IMR-90 (cell line): ENCODE measurements around the gene HDAC9. TPM values are rescaled to one million over a fixed set of nuclear protein-coding genes. Genes with fewer than 3 reads are reported as not detected.

Experiments used
- ATAC-seq: fragments of 200-7000 bp; cut with Tn5 transposase; 2 replicates; pipeline ENCODE4 v1.9.1; 2020; ENCODE audit warnings: low read depth, mild to moderate bottlenecking, moderate library complexity
- BruUV-seq: library from RNA; stranded (reverse); fragments of 400-500 nt; replicated peaks from 2 replicates; lab custom pipeline; 2021; lab: Mats Ljungman, UMichigan
- CTCF ChIA-PET: fragments of 300-600 bp; formaldehyde crosslinking; extraction: SDS; loops from one replicate; lab custom pipeline; 2021; ENCODE audit warnings: antibody characterized with exemption; lab: Yijun Ruan, JAX
- POLR2A ChIA-PET: fragments of 300-600 bp; sonication (Branson Sonifier 250); formaldehyde crosslinking; loops from one replicate; lab custom pipeline; 2022; ENCODE audit warnings: antibody characterized with exemption; ENCODE audit not compliant: unreplicated experiment; lab: Charles Lee
- DNase-seq: peaks from one replicate; pipeline ENCODE4 v3.0.0; 2013
- H2AFZ ChIP-seq: replicated peaks from 2 replicates; pipeline ENCODE3; 2013; ENCODE audit warnings: low read length, mild to moderate bottlenecking; ENCODE audit not compliant: poor library complexity
- H2AK5ac ChIP-seq: 2 replicates; pipeline ENCODE4 v1.6.1; 2013; ENCODE audit warnings: low read depth, low read length, inconsistent platforms
- H2AK9ac ChIP-seq: replicated peaks from 2 replicates; pipeline ENCODE3; 2013; ENCODE audit warnings: mild to moderate bottlenecking, low read depth, low read length, moderate library complexity; ENCODE audit not compliant: poor library complexity
- H2BK120ac ChIP-seq: 2 replicates; pipeline ENCODE4 v1.6.1; 2013; ENCODE audit warnings: low read depth, low read length, inconsistent platforms
- H2BK15ac ChIP-seq: 3 replicates; pipeline ENCODE4 v1.6.1; 2013; ENCODE audit warnings: low read depth, low read length, inconsistent platforms
- H2BK20ac ChIP-seq: 2 replicates; pipeline ENCODE4 v1.6.1; 2013; ENCODE audit warnings: low read depth, mild to moderate bottlenecking, inconsistent platforms, low read length, moderate library complexity
- H2BK5ac ChIP-seq: 2 replicates; pipeline ENCODE4 v1.6.1; 2013; ENCODE audit warnings: mild to moderate bottlenecking, low read depth, low read length, inconsistent platforms; ENCODE audit not compliant: poor library complexity, severe bottlenecking
- H3K14ac ChIP-seq: replicated peaks from 2 replicates; pipeline ENCODE4 v1.6.1; 2013; ENCODE audit warnings: low read depth, low read length, inconsistent platforms
- H3K18ac ChIP-seq: 2 replicates; pipeline ENCODE4 v1.6.1; 2013; ENCODE audit warnings: low read depth, low read length, control low read depth
- H3K23ac ChIP-seq: 2 replicates; pipeline ENCODE4 v1.6.1; 2013; ENCODE audit warnings: low read depth, low read length, inconsistent platforms
- H3K27ac ChIP-seq: 2 replicates; pipeline ENCODE4 v1.5.1; 2013; ENCODE audit warnings: mild to moderate bottlenecking, control low read depth, low read length; ENCODE audit not compliant: insufficient read depth
- H3K27me3 ChIP-seq: 2 replicates; pipeline ENCODE4 v1.6.1; 2013; ENCODE audit warnings: low read length; ENCODE audit not compliant: control insufficient read depth, insufficient read depth
- H3K36me3 ChIP-seq: 2 replicates; pipeline ENCODE4 v1.6.1; 2013; ENCODE audit warnings: low read length, mixed read lengths; ENCODE audit not compliant: control insufficient read depth, insufficient read depth
- H3K4ac ChIP-seq: 2 replicates; pipeline ENCODE4 v1.6.1; 2013; ENCODE audit warnings: low read depth, low read length, inconsistent platforms
- H3K4me1 ChIP-seq: 2 replicates; pipeline ENCODE4 v1.6.1; 2013; ENCODE audit warnings: low read length, mixed read lengths; ENCODE audit not compliant: control insufficient read depth, insufficient read depth
- H3K4me2 ChIP-seq: 2 replicates; pipeline ENCODE4 v1.6.1; 2013; ENCODE audit warnings: low read depth, mild to moderate bottlenecking, control low read depth, low read length, moderate library complexity
- H3K4me3 ChIP-seq: 2 replicates; pipeline ENCODE4 v1.5.1; 2013; ENCODE audit warnings: low read depth, mild to moderate bottlenecking, control low read depth, low read length, moderate library complexity; ENCODE audit not compliant: insufficient read depth
- H3K56ac ChIP-seq: 2 replicates; pipeline ENCODE4 v1.6.1; 2013; ENCODE audit warnings: low read length, inconsistent platforms; ENCODE audit not compliant: insufficient read depth; ENCODE audit errors: extremely low read depth
- H3K79me1 ChIP-seq, 2 experiments: 2 replicates each; pipeline ENCODE4 v1.6.1; 2013; ENCODE audit warnings: low read length in 2 of 2, inconsistent platforms in 1 of 2, low read depth in 1 of 2
- H3K9ac ChIP-seq: 2 replicates; pipeline ENCODE4 v1.6.1; 2013; ENCODE audit warnings: low read depth, low read length, control low read depth
- H3K9me1 ChIP-seq: 2 replicates; pipeline ENCODE4 v1.6.1; 2013; ENCODE audit warnings: low read length, inconsistent platforms; ENCODE audit not compliant: insufficient read depth
- H3K9me3 ChIP-seq: 2 replicates; pipeline ENCODE4 v1.6.1; 2013; ENCODE audit warnings: low read length; ENCODE audit not compliant: control insufficient read depth, insufficient read depth
- H4K20me1 ChIP-seq: 2 replicates; pipeline ENCODE4 v1.6.1; 2013; ENCODE audit warnings: low read length, inconsistent platforms; ENCODE audit not compliant: insufficient read depth
- H4K5ac ChIP-seq: 2 replicates; pipeline ENCODE4 v1.6.1; 2013; ENCODE audit warnings: mild to moderate bottlenecking, low read depth, low read length, control low read depth
- H4K8ac ChIP-seq, 2 experiments: 2 replicates each; pipeline ENCODE4 v1.6.1; 2013; ENCODE audit warnings: low read depth in 2 of 2, low read length in 2 of 2, control low read depth in 1 of 2, inconsistent platforms in 1 of 2
- H4K91ac ChIP-seq: 2 replicates; pipeline ENCODE4 v1.6.1; 2013; ENCODE audit warnings: low read depth, low read length, inconsistent platforms; ENCODE audit not compliant: insufficient read depth
- BHLHE40 ChIP-seq: fragments of 150-350 bp; IDR thresholded peaks from 2 replicates; pipeline ENCODE4 v1.6.1; 2016; ENCODE audit warnings: mild to moderate bottlenecking, low read depth, low read length
- CEBPB ChIP-seq: IDR thresholded peaks from 2 replicates; pipeline ENCODE4 v1.6.1; 2012; ENCODE audit warnings: low read depth, low read length, improper control_type of control experiment
- CHD1 ChIP-seq: IDR thresholded peaks from 2 replicates; pipeline ENCODE4 v1.6.1; 2012; ENCODE audit warnings: low read depth, low read length, improper control_type of control experiment
- FOS ChIP-seq: fragments of 150-350 bp; IDR thresholded peaks from 2 replicates; pipeline ENCODE4 v1.6.1; 2016; ENCODE audit warnings: low read depth, low read length
- MAFK ChIP-seq: IDR thresholded peaks from 2 replicates; pipeline ENCODE4 v1.6.1; 2012; ENCODE audit warnings: low read depth, low read length, improper control_type of control experiment
- MAZ ChIP-seq: IDR thresholded peaks from 2 replicates; pipeline ENCODE4 v1.6.1; 2012; ENCODE audit warnings: low read depth, mild to moderate bottlenecking, low read length, improper control_type of control experiment, moderate library complexity, borderline replicate concordance
- MXI1 ChIP-seq: IDR thresholded peaks from 2 replicates; pipeline ENCODE4 v1.6.1; 2012; ENCODE audit warnings: low read depth, mild to moderate bottlenecking, low read length, moderate library complexity, borderline replicate concordance
- NFE2L2 ChIP-seq: fragments of 150-350 bp; IDR thresholded peaks from 2 replicates; pipeline ENCODE4 v1.6.1; 2016; ENCODE audit warnings: low read depth, mild to moderate bottlenecking, low read length
- POLR2A ChIP-seq: IDR thresholded peaks from 2 replicates; pipeline ENCODE4 v1.6.1; 2012; ENCODE audit warnings: mild to moderate bottlenecking, low read depth, low read length
- RAD21 ChIP-seq: IDR thresholded peaks from 2 replicates; pipeline ENCODE4 v1.6.1; 2012; ENCODE audit warnings: low read length, improper control_type of control experiment
- RCOR1 ChIP-seq: IDR thresholded peaks from 2 replicates; pipeline ENCODE4 v1.6.1; 2012; ENCODE audit warnings: mild to moderate bottlenecking, low read length, improper control_type of control experiment; ENCODE audit not compliant: insufficient replicate concordance
- RFX5 ChIP-seq: IDR thresholded peaks from 2 replicates; pipeline ENCODE4 v1.8.0; 2012; ENCODE audit warnings: low read depth, mild to moderate bottlenecking, low read length, moderate library complexity
- SMC3 ChIP-seq: fragments of 150-350 bp; IDR thresholded peaks from 2 replicates; pipeline ENCODE4 v1.6.1; 2016; ENCODE audit warnings: low read depth, mild to moderate bottlenecking, antibody characterized with exemption, low read length, moderate library complexity
- USF2 ChIP-seq: fragments of 150-350 bp; IDR thresholded peaks from 2 replicates; pipeline ENCODE4 v1.6.1; 2017; ENCODE audit warnings: mild to moderate bottlenecking, antibody characterized with exemption, low read length, low read depth
- WGBS, 2 experiments: methylation state at CpG; one replicate each; pipeline versions ENCODE4 v1.1.5 to v1.1.7; 2013; ENCODE audit warnings: missing lambda C conversion rate in 2 of 2; ENCODE audit not compliant: insufficient read length in 1 of 2; ENCODE audit errors: extremely low coverage in 2 of 2; 5-methylcytosine and 5-hydroxymethylcytosine counted together
- dilution Hi-C: fragments of 300-500 bp; cut with HindIII; formaldehyde crosslinking; loops from one replicate; pipeline ENCODE4 v1.14.3; 2018; ENCODE audit warnings: low sequenced_read_pairs; ENCODE audit not compliant: unreplicated experiment
- in situ Hi-C: fragments of 300-500 bp; cut with MboI; formaldehyde crosslinking; loops from 3 replicates; pipeline ENCODE4 v1.14.3; 2019; ENCODE audit warnings: low sequenced_read_pairs, inconsistent platforms, mixed read lengths
- intact Hi-C: fragments of 100-400 bp; cut with micrococcal nuclease; formaldehyde crosslinking; loops from 2 replicates; pipeline ENCODE4 v1.10.0; 2022
- polyA plus RNA-seq, 3 experiments: library from polyadenylated mRNA; depleted of rRNA; stranded (reverse); fragments of >200 nt; gene quantifications; 2 replicates each; pipeline ENCODE4 v1.2.3, GENCODE V29; 2012; ENCODE audit warnings: low replicate concordance in 1 of 3
- total RNA-seq: library from RNA; depleted of rRNA; stranded (reverse); fragments of >200 nt; gene quantifications from 2 replicates; pipeline ENCODE4 v1.2.3, GENCODE V29; 2012
- TF ChIP-seq, protein P1 (sequence below): fragments of 150-350 bp; IDR thresholded peaks from 2 replicates; pipeline ENCODE4 v1.6.1; 2016; ENCODE audit warnings: low read depth, mild to moderate bottlenecking, low read length, moderate library complexity, borderline replicate concordance
- TF ChIP-seq, protein P2 (sequence below): conservative IDR thresholded peaks from 2 replicates; pipeline ENCODE4 v1.5.1; 2012; ENCODE audit warnings: mild to moderate bottlenecking, low read depth, low read length, improper control_type of control experiment

Gene HDAC9
- total and polyA plus RNA-seq, 2 of the 4 experiments (the other 2 are of a cell fraction), result 4.3 to 24.7 TPM

DNA sequence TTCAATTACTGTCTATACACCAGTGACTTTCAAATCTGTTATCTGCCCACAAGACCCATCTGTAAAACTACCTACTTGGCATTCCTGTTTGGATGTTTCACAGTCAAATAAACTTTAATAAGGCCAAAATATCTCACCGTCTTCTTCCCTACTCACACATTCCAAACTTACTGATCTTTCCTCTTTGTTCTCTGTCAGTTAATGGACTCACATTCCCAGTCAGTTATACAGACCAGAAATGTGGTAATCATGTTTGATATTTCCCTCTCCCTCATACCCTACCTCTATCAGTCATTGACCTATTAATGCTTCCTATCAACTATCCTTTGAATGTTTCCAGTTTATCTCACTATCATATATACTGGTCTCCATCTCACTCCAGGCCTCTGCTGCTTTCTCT, 28.5 kb upstream of the HDAC9 start:
- TF ChIP-seq, protein P1, sequence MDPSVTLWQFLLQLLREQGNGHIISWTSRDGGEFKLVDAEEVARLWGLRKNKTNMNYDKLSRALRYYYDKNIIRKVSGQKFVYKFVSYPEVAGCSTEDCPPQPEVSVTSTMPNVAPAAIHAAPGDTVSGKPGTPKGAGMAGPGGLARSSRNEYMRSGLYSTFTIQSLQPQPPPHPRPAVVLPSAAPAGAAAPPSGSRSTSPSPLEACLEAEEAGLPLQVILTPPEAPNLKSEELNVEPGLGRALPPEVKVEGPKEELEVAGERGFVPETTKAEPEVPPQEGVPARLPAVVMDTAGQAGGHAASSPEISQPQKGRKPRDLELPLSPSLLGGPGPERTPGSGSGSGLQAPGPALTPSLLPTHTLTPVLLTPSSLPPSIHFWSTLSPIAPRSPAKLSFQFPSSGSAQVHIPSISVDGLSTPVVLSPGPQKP, result no peak
- no peak for TF ChIP-seq RCOR1
- TF ChIP-seq, protein P2, sequence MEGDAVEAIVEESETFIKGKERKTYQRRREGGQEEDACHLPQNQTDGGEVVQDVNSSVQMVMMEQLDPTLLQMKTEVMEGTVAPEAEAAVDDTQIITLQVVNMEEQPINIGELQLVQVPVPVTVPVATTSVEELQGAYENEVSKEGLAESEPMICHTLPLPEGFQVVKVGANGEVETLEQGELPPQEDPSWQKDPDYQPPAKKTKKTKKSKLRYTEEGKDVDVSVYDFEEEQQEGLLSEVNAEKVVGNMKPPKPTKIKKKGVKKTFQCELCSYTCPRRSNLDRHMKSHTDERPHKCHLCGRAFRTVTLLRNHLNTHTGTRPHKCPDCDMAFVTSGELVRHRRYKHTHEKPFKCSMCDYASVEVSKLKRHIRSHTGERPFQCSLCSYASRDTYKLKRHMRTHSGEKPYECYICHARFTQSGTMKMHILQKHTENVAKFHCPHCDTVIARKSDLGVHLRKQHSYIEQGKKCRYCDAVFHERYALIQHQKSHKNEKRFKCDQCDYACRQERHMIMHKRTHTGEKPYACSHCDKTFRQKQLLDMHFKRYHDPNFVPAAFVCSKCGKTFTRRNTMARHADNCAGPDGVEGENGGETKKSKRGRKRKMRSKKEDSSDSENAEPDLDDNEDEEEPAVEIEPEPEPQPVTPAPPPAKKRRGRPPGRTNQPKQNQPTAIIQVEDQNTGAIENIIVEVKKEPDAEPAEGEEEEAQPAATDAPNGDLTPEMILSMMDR, result no peak
- TF ChIP-seq MAFK, result no peak
- no peak for TF ChIP-seq FOS
- TF ChIP-seq SMC3, result no peak
- TF ChIP-seq POLR2A, result no peak
- TF ChIP-seq BHLHE40, result no peak
- TF ChIP-seq CHD1, result no peak
- TF ChIP-seq RFX5, result no peak
- no peak for TF ChIP-seq USF2
- no peak for TF ChIP-seq MXI1
- no peak for TF ChIP-seq NFE2L2
- TF ChIP-seq RAD21, result no peak
- TF ChIP-seq MAZ, result no peak
- TF ChIP-seq CEBPB, result no peak
- no peak overlapping the region for H3K4ac ChIP-seq
- H2AFZ ChIP-seq, result no peak overlapping the region
- BruUV-seq, result no TSS peak
- no peak overlapping the region for H4K5ac ChIP-seq
- H3K56ac ChIP-seq, result no peak overlapping the region
- H2BK15ac ChIP-seq, result no peak overlapping the region
- H3K9me3 ChIP-seq, result no peaks in the 10 kb centered on the region
- H2BK120ac ChIP-seq, result no peak overlapping the region
- dilution Hi-C loops (no loop called here), in situ Hi-C loops (no loop called here), intact Hi-C loops (no loop called here)
- no peaks in the 10 kb centered on the region for H3K79me1 ChIP-seq
- no peaks in the 10 kb centered on the region for H3K4me1 ChIP-seq
- no peaks in the 10 kb centered on the region for H4K20me1 ChIP-seq
- no peak overlapping the region for H4K8ac ChIP-seq
- no peak overlapping the region for H3K14ac ChIP-seq
- POLR2A ChIA-PET, result no interaction called here
- no peak overlapping the region for H3K9ac ChIP-seq
- H3K27ac ChIP-seq, result no peak overlapping the region
- ATAC-seq (no peak; the same call in 1 of the 2 replicates), DNase-seq (peak; percentile 7)
- no peak overlapping the region for H2BK5ac ChIP-seq
- H3K23ac ChIP-seq, result no peak overlapping the region
- H2AK9ac ChIP-seq, result no peak overlapping the region
- H3K36me3 ChIP-seq, result no peaks in the 10 kb centered on the region
- no peaks in the 10 kb centered on the region for H3K27me3 ChIP-seq
- H3K4me2 ChIP-seq, result no peak overlapping the region
- no peak overlapping the region for H3K18ac ChIP-seq
- no peaks in the 10 kb centered on the region for H3K9me1 ChIP-seq
- WGBS, 2 experiments, result 43% methylated on average over 1 of the region's 1 CpG; no CpG with 5 or more reads in 1 of the 2 experiments
- H2AK5ac ChIP-seq, result no peak overlapping the region
- no peak overlapping the region for H3K4me3 ChIP-seq
- CTCF ChIA-PET, result interaction anchor here (1.5 kb wide), 1 partner anchor 10 kb away, joined by 3 read pairs; no protein-coding TSS in a partner anchor
- no peak overlapping the region for H4K91ac ChIP-seq
- no peak overlapping the region for H2BK20ac ChIP-seq
